HG03442 (cell line): ENCODE data around the gene MRPL28.
"Not testable (repeated sequence)": the region's sequence is repeated elsewhere in the genome, so short reads cannot be mapped to it uniquely, and the experiment has no call there.

ENCODE experiments used
- ATAC-seq: cut with Tn5 transposase; IDR thresholded peaks from one replicate; pipeline ENCODE4 v1.9.1; 2021; ENCODE audit warnings: mild to moderate bottlenecking, moderate library complexity; ENCODE audit not compliant: unreplicated experiment

MRPL28 gene

DNA sequence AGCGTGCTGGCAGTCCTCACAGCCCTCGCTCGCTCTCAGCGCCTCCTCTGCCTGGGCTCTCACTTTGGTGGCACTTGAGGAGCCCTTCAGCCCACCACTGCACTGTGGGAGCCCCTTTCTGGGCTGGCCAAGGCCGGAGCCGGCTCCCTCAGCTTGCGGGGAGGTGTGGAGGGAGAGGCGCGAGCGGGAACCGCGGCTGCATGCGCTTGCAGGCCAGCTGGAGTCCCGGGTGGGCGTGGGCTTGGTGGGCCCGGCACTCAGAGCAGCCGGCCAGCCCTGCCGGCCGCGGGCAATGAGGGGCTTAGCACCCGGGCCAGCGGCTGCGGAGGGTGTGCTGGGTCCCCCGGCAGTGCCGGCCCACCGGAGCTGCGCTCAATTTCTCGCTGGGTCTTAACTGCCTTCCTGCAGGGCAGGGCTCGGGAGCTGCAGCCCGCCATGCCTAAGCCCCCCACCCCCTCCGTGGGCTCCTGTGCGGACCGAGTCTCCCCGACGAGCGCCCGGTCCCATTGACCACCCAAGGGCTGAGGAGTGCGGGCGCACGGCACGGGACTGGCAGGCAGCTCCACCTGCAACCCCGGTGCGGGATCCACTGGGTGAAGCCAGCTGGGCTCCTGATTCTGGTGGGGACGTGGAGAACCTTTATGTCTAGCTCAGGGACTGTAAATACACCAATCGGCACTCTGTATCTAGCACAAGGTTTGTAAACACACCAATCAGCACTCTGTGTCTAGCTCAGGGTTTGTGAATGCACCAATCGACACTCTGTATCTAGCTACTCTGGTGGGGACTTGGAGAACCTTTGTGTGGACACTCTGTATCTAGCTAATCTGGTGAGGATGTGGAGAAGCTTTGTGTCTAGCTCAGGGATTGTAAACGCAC, 29.0 kb downstream of the MRPL28 start:
- ATAC-seq: not testable (repeated sequence)

DNA sequence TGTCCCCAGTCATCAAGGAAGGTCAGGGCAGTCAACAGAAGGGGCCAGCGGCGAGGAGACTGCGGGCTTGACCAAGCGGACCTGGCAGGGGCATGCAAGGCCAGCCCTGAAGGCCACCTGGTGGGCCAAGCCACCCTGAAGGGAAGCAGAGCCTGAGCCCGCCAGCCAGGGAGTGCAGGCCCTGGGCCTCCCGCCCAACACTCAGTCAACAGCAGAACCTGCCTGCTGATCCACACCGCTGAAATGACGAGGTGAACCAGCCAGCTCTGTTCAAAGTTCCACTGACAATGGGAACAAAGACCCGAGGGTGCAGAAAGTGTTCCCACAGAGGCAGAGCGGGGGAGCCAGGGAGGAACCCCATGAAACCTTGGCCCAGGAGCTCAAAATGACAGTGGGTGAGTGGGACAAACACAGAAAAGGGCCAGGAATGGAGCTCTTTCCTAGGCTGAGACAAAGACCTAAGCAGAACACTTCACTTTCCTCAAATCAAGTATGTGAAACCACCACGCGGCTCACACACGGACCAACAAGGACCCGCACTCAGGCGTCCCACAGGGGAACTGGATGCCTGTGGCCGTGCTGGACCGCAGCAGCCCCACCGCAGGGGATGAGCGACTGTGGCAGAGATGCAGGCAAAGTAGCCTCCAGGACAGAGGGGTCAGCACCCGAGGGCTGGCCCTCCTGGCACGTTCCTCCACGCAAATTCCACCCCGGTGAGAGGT, 29.8 kb downstream of the MRPL28 start:
- ATAC-seq: no peak

DNA sequence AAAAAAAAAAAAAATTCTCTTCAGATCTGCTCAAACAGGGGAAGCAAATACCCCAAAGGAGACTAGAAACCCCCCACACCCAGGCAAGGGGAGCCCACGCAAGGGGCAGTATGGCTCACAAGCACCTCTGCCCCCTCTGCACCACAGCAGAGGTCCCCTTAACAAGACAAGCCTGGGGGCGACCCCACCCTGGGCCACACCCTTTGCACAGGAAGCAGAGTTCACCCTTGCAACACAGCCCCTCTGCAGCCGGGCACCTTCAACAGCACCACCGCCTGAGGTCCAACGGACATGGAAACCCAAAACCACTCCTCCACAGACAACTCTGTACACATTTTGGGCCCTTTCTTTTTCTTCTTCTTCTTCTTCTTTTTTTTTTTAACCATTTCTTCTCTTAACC, 30.7 kb downstream of the MRPL28 start:
- ATAC-seq: no peak

DNA sequence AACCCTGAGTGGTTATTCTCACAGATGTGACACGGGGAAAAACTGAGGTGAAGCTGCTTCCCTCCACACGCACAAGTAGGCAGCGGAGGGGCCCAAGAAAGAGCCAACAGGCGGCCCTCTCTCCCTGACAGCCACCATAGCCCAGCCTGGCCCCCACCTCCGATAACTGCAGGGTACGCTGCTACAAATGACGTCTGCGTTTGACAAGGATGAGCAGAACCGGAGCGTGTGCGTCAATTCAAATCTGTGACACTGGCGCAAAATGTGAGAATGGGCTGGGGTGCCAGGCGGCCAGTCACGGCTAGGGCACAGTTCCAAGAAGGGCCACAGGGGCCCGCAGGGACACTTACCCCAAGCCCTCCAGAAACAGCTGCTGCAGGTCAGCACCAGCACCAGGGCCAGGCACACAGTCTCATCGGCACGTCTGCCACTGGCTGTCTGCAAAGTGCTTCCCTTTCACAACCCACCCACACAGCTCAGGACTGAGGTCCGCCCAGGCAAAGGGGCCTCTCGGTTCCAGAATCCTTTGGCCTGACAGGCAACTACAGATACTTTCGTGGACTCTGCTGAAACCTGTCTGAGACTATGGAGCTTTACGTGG, 32.3 kb downstream of the MRPL28 start:
- ATAC-seq: no peak

DNA sequence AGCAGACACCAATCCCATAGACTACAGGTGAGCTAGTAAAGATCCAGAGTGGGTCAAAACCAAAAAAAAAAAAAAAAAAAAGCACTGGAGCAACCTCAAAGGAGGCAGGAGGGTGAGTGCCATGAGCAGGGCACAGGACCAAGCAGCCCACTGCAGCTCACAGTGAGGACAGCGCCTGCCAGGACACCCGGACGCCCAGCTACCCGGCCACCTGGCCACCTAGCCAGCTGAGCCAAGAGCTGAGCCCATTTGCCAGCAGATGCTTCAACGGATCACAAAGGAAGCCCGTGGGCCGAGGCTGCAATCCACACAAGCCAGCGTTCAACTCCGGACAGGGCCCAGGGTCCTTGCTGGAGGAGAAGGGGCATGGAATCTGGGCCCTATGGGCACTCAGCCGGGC, 32.9 kb downstream of the MRPL28 start:
- no peak for ATAC-seq

DNA sequence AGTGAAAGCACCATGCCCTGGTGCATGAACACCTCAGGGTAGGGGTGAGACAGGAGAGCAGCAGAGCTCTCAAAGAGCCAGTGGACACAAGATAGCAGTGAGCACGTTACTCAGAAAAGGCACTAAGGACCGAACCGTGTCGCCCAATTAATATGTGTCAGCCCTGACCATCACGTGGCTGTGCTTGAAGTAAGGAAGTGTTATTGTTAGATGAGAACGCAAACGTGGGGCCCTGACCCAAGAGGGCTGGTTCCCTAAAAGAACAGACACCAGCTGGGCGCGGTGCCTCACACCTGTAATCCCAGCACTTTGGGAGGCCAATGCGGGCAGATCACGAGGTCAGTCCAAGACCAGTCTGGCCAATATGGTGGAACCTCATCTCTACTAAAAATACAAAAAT, 34.1 kb downstream of the MRPL28 start:
- ATAC-seq: no peak

DNA sequence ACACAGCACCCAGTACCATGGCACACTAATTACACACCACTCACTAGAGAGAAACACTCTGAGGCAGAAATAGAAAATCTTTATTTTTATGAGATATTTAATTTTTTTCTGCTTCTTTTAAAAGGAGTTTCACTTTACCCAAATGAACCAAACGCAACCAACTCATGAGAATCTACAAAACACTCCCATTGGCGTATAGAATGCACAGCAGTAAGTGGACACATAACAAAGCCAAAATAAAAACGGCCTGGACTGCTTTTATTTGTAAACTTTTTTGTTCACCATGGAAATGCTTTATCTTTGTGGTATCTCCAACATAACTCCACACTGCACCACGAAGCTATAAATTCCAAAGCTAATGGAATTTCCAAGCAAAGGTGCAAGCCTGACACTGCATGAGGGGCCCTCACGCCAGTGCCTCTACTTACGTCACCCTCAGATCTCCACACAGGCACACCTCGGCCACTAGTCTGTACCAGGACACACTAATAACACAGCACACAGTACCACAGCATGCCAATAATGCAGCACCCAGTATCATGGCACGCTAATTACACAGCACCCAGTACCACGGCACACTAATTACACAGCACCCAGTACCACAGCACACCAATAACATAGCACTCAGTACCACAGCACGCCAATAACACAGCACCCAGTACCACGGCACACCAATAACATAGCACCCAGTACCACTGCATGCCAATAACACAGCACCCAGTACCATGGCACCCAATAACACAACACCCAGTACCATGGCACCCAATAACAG, 35.3 kb downstream of the MRPL28 start:
- ATAC-seq: not testable (repeated sequence)

DNA sequence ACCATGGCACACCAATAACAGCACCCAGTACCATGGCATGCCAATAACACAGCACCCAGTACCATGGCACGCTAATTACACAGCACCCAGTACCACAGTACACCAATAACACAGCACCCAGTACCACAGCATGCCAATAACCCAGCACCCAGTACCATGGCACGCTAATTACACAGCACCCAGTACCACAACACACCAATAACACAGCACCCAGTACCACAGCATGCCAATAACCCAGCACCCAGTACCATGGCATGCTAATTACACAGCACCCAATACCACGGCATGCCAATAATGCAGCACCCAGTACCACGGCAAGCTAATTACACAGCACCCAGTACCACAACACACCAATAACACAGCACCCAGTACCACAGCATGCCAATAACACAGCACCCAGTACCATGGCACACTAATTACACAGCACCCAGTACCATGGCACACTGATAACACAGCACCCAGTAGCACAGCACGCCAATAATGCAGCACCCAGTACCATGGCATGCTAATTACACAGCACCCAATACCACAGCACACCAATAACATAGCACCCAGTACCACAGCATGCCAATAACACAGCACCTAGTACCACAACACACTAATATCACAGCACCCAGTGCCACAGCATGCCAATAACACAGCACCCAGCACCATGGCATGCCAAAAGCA, 36.0 kb downstream of the MRPL28 start:
- ATAC-seq: not testable (repeated sequence)

DNA sequence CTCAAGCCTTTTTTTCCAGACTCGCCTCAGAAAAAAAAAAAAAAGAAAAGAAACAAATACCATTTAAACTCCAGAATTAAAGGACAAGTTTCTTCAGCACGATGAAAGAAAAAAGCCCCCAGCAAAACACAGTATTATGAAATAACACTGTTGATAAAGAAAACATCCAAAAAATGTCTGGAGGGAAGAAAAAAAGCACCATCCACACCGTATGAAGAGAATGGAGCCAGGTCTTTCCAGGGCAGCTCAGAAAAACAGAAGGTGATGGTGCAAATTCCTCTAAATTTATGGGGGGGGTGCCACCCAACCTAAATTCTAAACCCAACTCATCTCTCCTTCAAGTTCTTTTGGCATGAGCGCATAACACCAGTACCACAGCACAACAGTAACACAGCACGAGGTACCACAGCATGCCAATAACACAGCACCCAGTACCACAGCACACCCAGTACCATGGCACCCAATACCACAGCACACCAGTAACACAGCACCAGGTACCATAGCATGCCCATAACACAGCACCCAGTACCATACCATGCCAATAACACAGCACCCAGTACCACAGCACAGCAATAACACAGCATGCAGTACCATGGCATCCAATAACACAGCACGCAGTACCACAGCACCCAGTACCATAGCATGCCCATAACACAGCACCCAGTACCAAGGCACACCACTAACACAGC, 36.8 kb downstream of the MRPL28 start:
- ATAC-seq: no peak

DNA sequence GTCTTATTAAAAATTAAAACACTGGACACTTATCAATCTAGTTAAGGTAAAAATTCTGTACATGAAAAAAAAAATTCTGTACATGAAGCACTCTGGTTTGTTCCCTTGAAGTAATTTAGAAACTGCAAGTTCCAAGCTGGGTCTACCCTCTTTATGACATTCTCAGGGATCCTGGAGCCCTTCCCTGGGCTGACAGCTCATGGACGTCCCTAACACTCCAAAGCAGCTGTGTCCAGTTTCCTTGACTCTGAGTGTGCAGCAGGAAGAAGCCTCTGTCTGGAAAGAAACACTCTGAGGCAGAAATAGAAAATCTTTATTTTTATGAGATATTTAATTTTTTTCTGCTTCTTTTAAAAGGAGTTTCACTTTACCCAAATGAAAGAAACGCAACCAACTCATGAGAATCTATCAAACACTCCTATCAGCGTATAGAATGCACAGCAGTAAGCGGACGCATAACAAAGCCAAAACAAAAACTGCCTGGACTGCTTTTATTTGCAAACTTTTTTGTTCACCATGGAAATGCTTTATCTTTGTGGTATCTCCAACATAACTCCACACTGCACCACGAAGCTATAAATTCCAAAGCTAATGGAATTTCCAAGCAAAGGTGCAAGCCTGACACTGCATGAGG, 39.0 kb downstream of the MRPL28 start:
- ATAC-seq: not testable (repeated sequence)

DNA sequence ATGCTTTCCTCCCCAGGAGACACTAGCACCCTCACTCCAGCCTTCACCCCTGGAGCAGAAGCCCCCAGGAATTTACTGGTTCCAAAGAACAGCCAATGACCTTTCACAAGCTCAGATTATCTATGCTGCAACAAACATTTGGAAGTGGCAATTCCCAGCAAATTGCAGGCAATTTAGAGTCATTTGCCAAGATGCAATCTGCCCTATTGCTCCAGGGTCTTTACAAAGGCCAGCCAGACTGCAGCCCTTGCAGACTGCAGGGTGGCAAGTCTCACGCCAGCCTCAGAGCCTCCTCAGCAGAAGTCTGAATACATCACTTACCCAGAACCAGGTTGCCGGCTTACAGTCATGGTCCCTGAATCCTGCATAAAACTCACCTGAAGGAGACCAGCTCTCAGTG, 39.6 kb downstream of the MRPL28 start:
- no peak for ATAC-seq

DNA sequence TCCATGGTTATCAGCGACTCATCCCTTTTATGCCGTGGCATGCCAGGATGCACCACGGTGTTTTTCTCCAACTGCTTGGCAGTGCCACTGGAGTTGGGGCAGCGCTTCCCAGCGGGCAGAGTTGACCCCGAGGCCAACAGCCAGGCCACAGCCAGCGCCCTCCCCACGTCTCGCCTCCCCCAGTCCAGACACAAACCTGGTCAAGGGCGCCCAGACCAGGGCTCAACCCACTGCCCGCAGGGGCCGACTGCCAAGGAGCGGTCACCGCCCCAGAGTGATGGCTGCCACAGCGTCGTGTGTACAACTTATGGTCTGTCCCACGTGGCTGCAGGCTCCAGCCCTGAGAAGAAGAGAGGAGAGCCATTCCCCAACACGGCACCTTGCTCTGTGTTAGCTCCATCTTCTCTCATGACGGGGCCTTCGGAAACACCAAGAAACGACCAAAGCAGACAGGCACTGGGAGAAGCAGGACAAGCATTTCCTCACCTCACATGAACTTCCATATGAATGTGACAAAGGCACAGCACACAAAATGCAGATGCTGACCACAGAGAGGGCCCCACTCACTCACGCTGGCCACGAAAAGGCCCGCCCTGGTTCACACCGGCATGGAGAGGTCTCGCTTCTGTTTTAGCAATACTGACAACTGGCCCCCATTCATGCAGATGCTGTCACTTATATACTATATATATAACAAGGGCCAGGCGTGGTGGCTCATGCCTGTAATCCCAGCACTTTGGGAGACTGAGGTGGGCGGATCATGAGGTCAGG, 44.8 kb downstream of the MRPL28 start:
- ATAC-seq: no peak

DNA sequence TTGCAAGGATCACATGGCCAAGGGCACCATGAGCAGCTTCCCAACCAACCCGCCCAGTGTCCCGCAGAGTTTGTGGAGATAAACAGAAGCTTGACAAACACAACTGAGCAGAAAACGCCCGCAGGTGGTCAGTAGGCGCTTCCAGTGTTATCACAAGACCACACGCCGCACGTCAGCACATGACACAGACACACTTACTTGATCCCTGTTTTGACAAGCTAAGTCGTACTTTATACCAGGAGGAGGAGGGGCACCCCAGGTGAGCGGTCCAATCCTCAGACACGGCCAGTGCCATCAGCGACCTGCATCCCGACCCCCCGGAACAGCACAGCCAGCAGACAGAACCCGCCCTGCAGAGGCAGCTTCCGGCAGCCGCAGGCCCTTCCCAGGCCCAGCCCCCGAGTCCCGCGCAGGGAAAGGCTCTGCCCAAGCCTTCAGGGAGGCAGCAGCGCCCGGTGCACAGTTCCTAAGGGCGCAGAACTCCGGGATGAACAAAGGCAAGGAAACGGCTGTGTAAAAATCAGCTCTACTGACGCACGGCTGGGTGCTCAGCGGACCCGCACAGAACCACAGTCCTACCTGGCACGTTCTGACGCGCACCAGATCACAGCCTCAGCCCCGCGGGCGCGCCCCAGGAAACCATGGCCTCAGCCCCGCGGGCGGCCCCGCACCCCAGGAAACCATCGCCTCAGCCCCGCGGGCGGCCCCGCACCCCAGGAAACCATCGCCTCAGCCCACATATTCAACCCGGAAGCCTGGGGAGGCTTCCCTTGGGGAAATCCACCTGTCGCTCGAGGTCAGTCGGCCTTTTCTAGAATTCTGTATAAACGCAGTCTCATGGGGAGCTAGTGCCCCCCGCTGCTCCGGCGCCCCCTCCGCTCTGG, 45.6 kb downstream of the MRPL28 start:
- ATAC-seq: no peak

DNA sequence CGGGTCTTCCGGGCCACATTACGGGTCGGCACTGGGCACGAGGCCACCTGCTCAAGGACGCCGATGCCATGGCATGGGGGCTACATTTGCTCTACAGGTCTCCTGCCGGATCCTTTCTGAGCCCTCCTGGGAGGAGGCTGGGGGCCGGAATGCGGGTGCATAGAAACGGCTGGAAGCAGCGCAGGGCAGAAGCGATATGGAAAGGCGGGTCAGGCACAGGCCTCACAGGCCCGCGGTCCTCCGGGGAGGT, 46.2 kb downstream of the MRPL28 start:
- no peak for ATAC-seq

DNA sequence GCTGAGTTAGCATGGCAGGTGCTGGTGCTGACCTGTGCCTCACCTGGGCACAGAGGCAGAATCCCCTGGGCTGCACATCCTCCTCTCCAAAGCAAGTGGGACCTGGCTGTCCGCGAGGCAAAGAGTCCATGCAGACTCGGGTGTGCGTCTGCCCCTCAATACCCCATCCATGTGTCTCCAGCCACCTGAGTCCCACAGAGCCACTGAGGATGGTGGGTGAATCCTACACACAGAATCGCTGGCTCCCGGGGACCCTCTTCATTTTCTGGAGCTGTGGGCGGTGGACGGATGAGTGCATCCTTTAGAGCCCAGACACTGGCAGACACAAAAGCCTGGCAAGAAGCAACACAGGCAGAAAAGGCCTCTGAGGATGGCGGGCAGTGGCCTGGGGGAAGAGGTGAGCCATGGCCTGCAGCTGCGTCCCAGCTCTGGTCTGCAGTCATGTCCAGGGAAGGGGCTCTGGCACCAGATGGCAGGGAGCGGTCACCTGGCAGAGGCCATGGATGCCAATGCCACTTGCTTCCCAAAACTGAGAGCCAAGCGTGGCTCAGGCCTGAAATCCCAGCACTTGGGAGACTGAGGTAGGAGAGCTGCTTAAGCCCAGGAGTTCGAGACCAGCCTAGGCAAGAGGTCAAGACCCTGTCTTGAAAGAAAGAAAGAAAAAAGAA, 47.7 kb downstream of the MRPL28 start:
- ATAC-seq: no peak

DNA sequence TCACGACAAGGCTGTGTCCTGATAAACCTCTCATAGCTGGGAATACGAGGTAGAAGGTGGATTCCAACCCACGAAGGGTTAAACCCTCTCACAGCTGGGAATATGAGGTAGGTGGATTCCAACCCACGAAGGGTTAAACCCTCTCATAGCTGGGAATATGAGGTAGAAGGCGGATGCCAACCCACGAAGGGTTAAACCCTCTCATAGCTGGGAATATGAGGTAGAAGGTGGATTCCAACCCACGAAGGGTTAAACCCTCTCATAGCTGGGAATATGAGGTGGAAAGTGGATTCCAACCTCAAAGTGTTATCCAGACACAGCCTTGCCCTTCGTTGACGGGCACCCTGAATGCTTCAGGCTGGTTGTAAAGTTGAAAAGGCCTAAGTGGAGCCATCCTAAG, 48.8 kb downstream of the MRPL28 start:
- ATAC-seq: no peak

DNA sequence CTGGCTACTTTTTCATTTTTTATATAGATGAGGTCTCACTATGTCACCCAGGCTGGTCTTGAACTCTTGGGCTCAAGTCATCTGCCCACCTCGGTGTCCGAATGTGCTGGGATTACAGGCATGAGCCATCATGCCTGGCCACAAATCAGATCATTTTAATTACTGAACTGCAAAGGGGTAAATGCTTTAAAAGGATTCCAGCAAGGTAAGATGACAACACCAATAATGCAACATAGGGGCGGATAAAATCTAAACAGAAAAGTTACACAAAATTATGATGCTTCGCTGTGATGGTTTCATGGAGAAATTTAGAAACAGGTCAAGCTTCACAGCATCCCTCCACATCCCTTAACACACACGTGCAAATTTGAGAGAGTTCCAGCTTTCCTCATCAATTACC, 50.1 kb downstream of the MRPL28 start:
- no peak for ATAC-seq

DNA sequence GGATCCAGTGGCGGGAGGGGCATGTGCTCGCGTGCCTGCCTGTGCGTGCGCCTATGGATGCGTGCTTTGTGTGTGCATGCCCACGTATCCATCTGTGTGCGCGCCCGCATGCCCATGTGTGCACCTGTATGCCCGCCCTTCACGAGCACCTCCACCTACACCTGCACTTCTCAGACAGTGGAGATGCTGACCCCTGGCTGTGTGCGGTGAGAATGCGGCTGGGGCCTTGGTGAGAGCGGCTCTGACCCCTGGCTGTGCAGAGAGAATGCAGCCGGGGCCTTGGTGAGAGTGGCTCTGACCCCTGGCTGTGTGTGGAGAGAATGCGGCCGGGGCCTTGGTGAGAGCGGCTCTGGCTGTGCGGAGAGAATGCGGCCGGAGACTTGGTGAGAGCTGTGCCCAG, 51.7 kb downstream of the MRPL28 start:
- no peak for ATAC-seq
